Bone marrow (tissue), 2 donors: ENCODE data around the gene COPA.
"Not testable (repeated sequence)": the region's sequence is repeated elsewhere in the genome, so short reads cannot be mapped to it uniquely, and the experiment has no call there.

Source experiments
- DNase-seq, 2 donors: peaks; one replicate each; lab custom pipeline; 2025; lab: John Stamatoyannopoulos, UW

The COPA gene

DNA sequence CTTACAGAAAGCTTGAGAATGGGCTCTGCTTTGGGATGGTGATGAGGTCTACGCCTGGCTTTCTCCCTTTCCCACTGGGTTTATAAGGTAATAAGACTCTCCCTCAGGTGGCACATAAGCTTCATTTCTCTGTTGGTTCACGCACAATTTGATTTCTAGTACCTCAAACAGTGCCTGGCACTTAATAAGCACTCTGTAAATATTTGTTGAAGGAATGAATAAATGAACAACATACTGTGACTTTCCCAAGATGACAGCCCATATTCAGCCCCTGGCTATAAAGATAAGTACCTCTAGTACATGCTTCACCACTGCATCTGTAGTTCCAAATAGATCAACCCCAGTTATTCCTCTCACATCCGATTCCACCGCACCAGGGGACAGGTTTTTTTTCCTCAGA, 17.8 kb downstream of the COPA start:
- no peak for DNase-seq

- DNase-seq: no peak
These were observed 20.2 kb downstream of the COPA start for GRCh38 chr1:160322831-160323230.

DNA sequence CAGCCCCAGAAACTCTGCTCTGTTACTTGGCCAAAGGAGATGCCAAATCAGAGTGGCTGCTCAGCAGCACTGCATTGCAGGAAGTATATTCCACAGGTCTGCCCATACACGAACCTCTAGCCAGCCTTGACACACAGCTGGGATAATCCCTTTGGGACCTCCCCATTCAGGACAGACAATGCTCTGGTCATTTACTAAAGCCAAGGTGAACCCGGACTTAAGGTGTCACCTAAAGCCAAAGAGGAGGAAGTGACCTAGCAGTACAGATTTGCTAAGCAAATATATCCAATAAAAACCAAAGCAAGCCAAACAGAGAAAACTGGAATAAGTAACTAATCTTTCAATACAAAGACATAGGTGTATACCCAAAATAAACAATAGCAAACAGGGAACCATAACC, 27.7 kb downstream of the COPA start:
- DNase-seq: no peak

GRCh38 chr1:160309571-160309970, 33.5 kb downstream of the COPA start:
- no peak for DNase-seq

DNA sequence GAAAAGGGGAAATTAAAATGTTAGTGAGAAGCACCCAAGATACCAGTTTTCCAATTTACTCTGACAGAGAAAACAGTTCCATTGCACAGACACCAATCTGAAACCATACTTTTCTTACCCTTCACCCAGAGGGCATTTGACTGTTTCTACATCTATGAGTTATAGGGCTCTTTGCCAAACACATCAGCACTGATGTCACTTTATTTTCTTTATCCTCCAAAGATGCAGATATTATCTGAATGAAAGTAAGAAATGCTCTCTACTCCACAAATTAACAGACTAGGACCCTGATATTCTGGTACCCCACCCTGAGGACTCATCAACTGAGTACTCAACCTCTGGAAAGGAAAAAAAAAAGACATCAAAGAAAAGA, 33.9 kb downstream of the COPA start:
- no peak for DNase-seq

DNA sequence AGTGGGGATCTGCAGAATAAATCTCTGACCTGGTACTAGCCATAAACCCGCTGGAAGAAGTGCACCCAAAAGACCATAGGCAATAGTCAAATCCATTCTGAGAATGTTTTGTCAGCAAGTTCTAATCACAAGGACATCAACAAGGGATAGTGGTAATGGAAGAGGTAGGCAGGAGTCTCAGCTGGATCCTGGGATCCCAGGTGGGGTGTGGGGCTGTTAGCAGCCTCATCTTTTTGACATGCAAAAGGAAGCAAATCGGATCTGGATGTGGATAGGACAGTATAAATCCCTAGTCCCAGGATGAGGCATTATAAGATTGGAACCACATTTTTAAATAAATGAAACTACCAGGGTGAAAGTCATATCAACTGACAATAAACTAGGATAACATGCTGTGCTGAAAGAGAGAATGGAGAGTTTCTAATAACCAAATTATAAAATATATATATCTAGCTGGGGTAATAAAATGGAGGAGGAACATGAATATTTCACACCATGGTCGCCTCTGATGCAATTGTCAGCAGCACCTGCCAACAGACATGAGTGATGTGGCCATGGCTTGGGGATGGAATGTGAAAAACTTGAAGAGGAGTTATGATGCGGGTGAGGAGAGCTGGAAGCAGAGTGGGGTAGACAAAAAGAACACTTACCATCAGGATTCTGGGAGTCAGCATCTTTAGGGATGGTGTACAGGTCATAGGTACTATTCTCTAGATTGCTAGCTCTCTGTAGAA, 34.4 kb downstream of the COPA start:
- DNase-seq: no peak

GRCh38 chr1:160307118-160307791, 35.8 kb downstream of the COPA start:
- DNase-seq: no peak

GRCh38 chr1:160300173-160300572, 42.9 kb downstream of the COPA start:
- no peak for DNase-seq

DNA sequence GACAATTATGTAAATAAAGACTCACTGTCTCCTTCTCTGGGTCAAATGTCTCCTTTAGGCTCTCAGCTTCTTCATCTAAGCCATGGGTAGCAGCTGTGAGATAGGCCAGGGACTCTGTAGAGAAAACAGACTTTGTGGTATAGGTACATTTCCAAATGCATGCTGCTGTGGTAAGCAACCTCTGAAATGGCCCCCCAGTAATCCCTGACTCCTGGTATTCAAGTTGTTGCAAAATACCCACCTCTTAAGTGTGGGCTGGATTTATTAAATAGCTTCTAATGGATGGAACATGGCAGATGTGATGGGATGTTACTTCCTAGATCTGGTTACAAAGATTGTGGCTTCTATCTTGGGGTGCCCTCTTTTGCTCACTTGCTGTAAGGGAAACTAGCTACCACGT, 47.0 kb downstream of the COPA start:
- DNase-seq: no peak

GRCh38 chr1:160293020-160293968, 49.8 kb downstream of the COPA start:
- DNase-seq: no peak

- DNase-seq: peak; percentile 2 to 52
These were observed 51.5 kb downstream of the COPA start for GRCh38 chr1:160291248-160292220.

DNA sequence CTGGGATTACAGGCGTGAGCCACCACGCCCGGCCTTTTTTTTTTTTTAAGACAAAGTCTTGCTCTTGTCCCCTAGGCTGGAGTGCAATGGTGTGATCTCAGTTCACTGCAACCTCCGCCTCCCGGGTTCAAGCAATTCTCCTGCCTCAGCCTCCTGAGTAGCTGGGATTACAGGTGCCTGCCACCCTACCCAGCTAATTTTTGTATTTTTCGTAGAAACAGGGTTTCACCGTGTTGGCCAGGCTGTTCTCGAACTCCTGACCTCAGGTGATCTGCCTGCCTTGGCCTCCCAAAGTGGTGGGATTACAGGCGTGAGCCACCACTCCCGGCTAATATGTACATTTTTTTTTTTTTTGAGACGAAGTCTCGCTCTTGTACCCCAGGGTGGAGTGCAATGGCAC, 55.3 kb downstream of the COPA start:
- DNase-seq: not testable (repeated sequence)

DNA sequence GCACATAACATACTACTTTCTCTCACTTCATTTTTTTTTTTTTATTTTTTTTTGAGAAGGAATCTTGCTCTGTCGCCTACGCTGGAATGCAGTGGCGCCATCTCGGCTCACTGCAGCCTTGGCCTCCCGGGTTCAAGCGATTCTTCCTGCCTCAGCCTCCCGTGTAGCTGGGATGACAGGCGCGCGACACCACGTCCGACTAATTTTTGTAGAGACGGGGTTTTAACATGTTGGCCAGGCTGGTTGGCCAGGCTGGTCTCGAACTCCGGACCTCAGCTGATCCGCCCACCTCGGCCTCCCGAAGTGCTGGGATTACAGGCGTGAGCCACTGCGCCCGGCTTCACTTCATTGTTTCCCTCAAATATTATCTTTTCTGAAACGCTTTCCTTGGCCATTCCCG, 57.5 kb downstream of the COPA start:
- no peak for DNase-seq

DNA sequence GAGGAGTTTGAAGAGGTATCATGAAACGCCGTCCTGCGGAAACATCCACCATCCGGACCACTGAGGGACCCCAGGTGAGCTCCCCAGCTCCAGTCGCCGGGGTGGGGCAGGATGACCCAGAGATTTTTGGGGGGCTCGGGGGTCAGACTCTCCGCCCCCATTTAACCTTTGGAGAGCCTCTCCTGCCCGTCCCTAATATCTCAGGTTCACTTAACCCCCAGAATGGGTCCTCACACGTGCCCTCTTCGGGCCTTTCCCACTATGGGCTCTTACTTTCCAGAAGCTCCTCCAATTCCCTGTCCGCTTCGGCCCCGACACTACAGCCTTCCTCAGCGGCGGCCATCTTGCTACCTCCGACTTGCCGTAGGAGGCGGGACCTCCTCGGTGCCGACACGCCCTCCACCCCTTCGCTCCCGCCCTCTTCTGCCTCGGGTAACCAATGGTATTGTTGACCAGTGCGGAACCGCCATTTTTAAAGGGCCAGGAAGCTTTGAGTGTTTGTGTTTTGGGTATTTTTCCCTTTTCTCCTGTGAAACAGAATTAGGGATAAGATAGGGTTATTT, 58.2 kb downstream of the COPA start, which contains the start of gene PEX19:
TSS of gene PEX19 (minus strand) at position 352 of the 563 bp plus-strand sequence. CDS start at position 343, 9 bp downstream.
- peak; percentile 77 to 84 for DNase-seq

DNA sequence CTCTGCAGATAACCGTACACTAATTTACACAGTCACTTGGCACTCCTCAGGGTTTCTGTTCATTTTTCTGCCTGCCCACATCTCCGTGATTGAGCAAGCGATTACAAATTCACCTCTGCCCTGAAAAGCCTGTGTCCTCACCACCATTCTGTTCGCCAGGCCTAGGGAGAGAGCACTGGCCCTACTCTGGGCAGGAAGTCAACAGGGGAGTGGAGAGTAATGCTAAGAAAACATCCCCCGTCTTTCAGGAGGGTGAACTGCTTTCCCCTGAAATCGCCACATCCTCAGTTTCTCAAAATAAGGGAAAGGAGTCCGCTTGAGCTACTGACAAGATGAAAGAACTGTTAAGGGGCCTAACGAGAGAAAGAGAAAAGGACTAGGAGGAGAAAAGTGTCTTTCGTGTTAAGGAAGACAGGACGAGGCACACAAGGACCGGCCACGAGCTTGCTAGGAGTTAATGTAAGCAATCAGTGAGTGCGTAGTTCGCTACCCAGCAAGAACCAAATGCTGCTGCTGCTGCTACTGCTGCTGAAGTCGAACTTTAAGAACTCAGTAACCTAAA, 58.7 kb downstream of the COPA start:
- DNase-seq: peak in 1 of 2 donors; percentile 39

GRCh38 chr1:160282807-160283206, 60.2 kb downstream of the COPA start:
- DNase-seq: no peak

DNA sequence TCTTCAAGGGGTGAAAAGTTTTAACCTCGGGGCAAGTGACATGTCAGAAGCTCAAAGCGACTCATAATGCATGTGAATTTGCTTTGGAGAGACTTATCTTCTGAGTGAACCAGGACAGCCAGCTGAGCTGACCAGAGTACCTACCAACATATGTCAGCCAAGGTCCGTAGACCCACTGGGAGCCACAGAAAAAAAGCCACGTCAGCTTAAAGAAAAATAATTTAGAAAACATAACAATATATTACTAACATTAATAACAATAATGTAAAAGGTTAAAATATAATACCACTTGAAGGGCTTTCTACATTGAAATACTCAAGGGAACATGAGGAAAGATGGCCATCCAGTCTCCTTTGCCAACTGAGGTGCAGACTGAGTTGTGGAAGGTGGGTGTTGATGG, 65.1 kb downstream of the COPA start:
- no peak for DNase-seq

DNA sequence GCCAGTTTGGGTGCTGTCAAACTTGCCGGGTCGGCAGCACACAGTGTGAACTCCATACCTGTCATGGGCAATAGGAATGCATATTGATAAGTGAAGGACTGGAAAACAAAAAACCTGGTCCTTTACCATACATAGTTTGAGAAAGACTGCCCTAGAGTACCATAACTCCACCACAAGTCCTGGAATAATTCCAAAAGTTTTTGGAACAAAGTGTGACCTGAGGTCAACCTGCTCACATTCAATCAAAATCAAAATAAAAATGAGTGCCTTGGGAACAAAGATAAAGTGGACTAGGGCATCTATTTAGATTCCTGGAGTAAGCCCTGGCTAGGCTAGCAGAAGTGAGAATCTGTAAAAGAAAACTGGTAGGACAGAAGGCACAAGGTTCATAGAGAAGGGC, 65.7 kb downstream of the COPA start:
- no peak for DNase-seq

- DNase-seq: no peak
These were observed 72.0 kb downstream of the COPA start for GRCh38 chr1:160271025-160271424.

- DNase-seq: no peak
These were observed 75.6 kb downstream of the COPA start for GRCh38 chr1:160267284-160267991.
